Ascending aorta (tissue), 2 donors: ENCODE results near the gene RALGAPB. TPM values are rescaled to one million over a fixed set of nuclear protein-coding genes. Genes with fewer than 3 reads are reported as not detected.
A peak's percentile ranks its signal among the peaks of the same experiment; 100 is the strongest.
"Not testable (repeated sequence)": the region's sequence is repeated elsewhere in the genome, so short reads cannot be mapped to it uniquely, and the experiment has no call there.

Source experiments
- DNase-seq, 2 donors: peaks; one replicate each; pipeline ENCODE4 v3.0.0-alpha.2; 2019; ENCODE audit warnings: low spot score in 2 of 2
- H3K27ac ChIP-seq, 2 donors: fragments of 200-600 bp; sonication (generic); one replicate each; pipeline ENCODE4 v1.5.1; 2016 to 2017; ENCODE audit warnings: mild to moderate bottlenecking in 1 of 2
- H3K27me3 ChIP-seq: fragments of 200-600 bp; sonication (generic); one replicate; pipeline ENCODE4 v1.5.1; 2017
- H3K36me3 ChIP-seq, 2 donors: fragments of 200-600 bp; sonication (generic); one replicate each; pipeline ENCODE4 v1.5.1; 2016
- H3K4me1 ChIP-seq, 2 donors: fragments of 200-600 bp; sonication (generic); one replicate each; pipeline ENCODE4 v1.5.1; 2016 to 2017; ENCODE audit warnings: mild to moderate bottlenecking in 1 of 2
- H3K4me3 ChIP-seq, 2 donors: fragments of 200-600 bp; sonication (generic); one replicate each; pipeline ENCODE4 v1.5.1; 2016 to 2017; ENCODE audit warnings: mild to moderate bottlenecking in 1 of 2
- H3K9me3 ChIP-seq, 2 donors: fragments of 200-600 bp; sonication (generic); one replicate each; pipeline ENCODE4 v1.5.1; 2016
- CTCF ChIP-seq, 3 experiments: fragments of 200-600 bp in 2 of 3; fragments of 450-650 bp in 1 of 3; sonication (generic) in 2 of 3; IDR thresholded peaks; one replicate each; pipeline ENCODE4 v1.5.1; 2016 to 2019; ENCODE audit warnings: antibody characterized with exemption in 3 of 3, mild to moderate bottlenecking in 1 of 3, moderate library complexity in 1 of 3
- intact Hi-C: fragments of 100-400 bp; cut with DNase I; formaldehyde crosslinking; loops from one replicate; pipeline ENCODE4 v1.15.1; 2023
- total RNA-seq: library from RNA; depleted of rRNA; stranded (reverse); fragments of >200 nt; gene quantifications from one replicate; pipeline ENCODE4 v1.1.0, GENCODE V29; 2016

RALGAPB gene
- total RNA-seq, 1 donor from 2014 or later: 19.4 TPM

GRCh38 chr20:38434301-38434741 lies 38.3 kb upstream of the RALGAPB start:
- H3K4me1 ChIP-seq: no peaks in the 10 kb centered on the region
- peak overlapping the region; percentile 72 to 87 for H3K27ac ChIP-seq
- H3K9me3 ChIP-seq: no peaks in the 10 kb centered on the region
- H3K27me3 ChIP-seq: no peaks in the 10 kb centered on the region
- intact Hi-C loops: loop anchor here (2.0 to 10.0 kb wide), 2 partner anchors 38 to 400 kb away; partner anchors contain the start of genes RALGAPB, RPRD1B and TTI1
- TF ChIP-seq CTCF (IDR thresholded peaks at IDR 0.05): no peak
- peaks cover 37 to 41% of the 10 kb centered on the region in 2 donors for H3K36me3 ChIP-seq
- no peak for DNase-seq
- peak overlapping the region; percentile 61 to 74 for H3K4me3 ChIP-seq

GRCh38 chr20:38434770-38435554 lies 37.7 kb upstream of the RALGAPB start, which contains the start of gene SNHG17:
SNHG17 (minus strand) TSS chr20:38435328.
- Histone ChIP-seq H3K27ac (peak within 1 kb of the TSS; percentile 72 to 87), H3K4me1 (no peaks in the 10 kb centered on the region), H3K9me3 (no peaks in the 10 kb centered on the region), H3K36me3 (peaks cover 30 to 35% of the 10 kb centered on the region in 2 donors), H3K27me3 (no peaks in the 10 kb centered on the region), H3K4me3 (peak within 1 kb of the TSS; percentile 61 to 74)
- peak; percentile 41 to 95 for DNase-seq
- peak; percentile 99 to 100 (median 100) for TF ChIP-seq CTCF (IDR thresholded peaks at IDR 0.05)
- intact Hi-C loops: loop anchor here (1.0 to 10.0 kb wide), 3 partner anchors 11 to 400 kb away; partner anchors contain the start of genes RALGAPB, RPRD1B and TTI1

- DNase-seq: no peak
- H3K27me3 ChIP-seq: no peaks in the 10 kb centered on the region
- H3K36me3 ChIP-seq: peaks cover 24 to 29% of the 10 kb centered on the region in 2 donors
- no peak overlapping the region for H3K27ac ChIP-seq
- no peaks in the 10 kb centered on the region for H3K9me3 ChIP-seq
- no peaks in the 10 kb centered on the region for H3K4me1 ChIP-seq
- no peak for TF ChIP-seq CTCF (IDR thresholded peaks at IDR 0.05)
- intact Hi-C loops: loop anchor here (1.0 to 10.0 kb wide), 3 partner anchors 11 to 401 kb away; partner anchors contain the start of genes RALGAPB, RPRD1B and TTI1
- H3K4me3 ChIP-seq: no peak overlapping the region
Measured at GRCh38 chr20:38435555-38435939, 37.1 kb upstream of the RALGAPB start.

- no peaks in the 10 kb centered on the region for H3K27me3 ChIP-seq
- no peak for TF ChIP-seq CTCF (IDR thresholded peaks at IDR 0.05)
- intact Hi-C loops: loop anchor here (10.0 kb wide), 1 partner anchor 403 kb away; the partner anchor contains the start of genes RPRD1B and TTI1
- no peak overlapping the region for H3K27ac ChIP-seq
- no peak overlapping the region for H3K4me3 ChIP-seq
- H3K36me3 ChIP-seq: peaks cover 2 to 7% of the 10 kb centered on the region in 2 donors
- no peaks in the 10 kb centered on the region for H3K4me1 ChIP-seq
- no peaks in the 10 kb centered on the region for H3K9me3 ChIP-seq
- DNase-seq: no peak
Measured at GRCh38 chr20:38437796-38438195, 34.8 kb upstream of the RALGAPB start.

- DNase-seq, H3K27ac ChIP-seq, intact Hi-C loops, H3K4me3 ChIP-seq, H3K27me3 ChIP-seq, H3K9me3 ChIP-seq, H3K4me1 ChIP-seq, H3K36me3 ChIP-seq: not testable (repeated sequence)
Measured at GRCh38 chr20:38441110-38441509, 31.5 kb upstream of the RALGAPB start.

GRCh38 chr20:38441916-38442315 lies 30.7 kb upstream of the RALGAPB start:
- TF ChIP-seq CTCF (IDR thresholded peaks at IDR 0.05): no peak
- intact Hi-C loops: no loop called here

More at GRCh38 chr20:38441916-38442315, 30.7 kb upstream of the RALGAPB start:
- peaks cover 2 to 4% of the 10 kb centered on the region in 2 donors for H3K4me1 ChIP-seq
- H3K27ac ChIP-seq: no peak overlapping the region
- no peak overlapping the region for H3K4me3 ChIP-seq
- no peaks in the 10 kb centered on the region for H3K9me3 ChIP-seq
- no peaks in the 10 kb centered on the region for H3K36me3 ChIP-seq
- no peak for DNase-seq
- no peaks in the 10 kb centered on the region for H3K27me3 ChIP-seq
